Ascending aorta (tissue), 2 donors: Measurements from ENCODE around the gene NRXN3. TPM values are rescaled to one million over a fixed set of nuclear protein-coding genes. Genes with fewer than 3 reads are reported as not detected.

ENCODE experiments used
- DNase-seq, 2 donors: peaks; one replicate each; pipeline ENCODE4 v3.0.0-alpha.2; 2019; ENCODE audit warnings: low spot score in 2 of 2
- H3K27ac ChIP-seq, 2 donors: fragments of 200-600 bp; sonication (generic); one replicate each; pipeline ENCODE4 v1.5.1; 2016 to 2017; ENCODE audit warnings: mild to moderate bottlenecking in 1 of 2
- H3K27me3 ChIP-seq: fragments of 200-600 bp; sonication (generic); one replicate; pipeline ENCODE4 v1.5.1; 2017
- H3K36me3 ChIP-seq, 2 donors: fragments of 200-600 bp; sonication (generic); one replicate each; pipeline ENCODE4 v1.5.1; 2016
- H3K4me1 ChIP-seq, 2 donors: fragments of 200-600 bp; sonication (generic); one replicate each; pipeline ENCODE4 v1.5.1; 2016 to 2017; ENCODE audit warnings: mild to moderate bottlenecking in 1 of 2
- H3K4me3 ChIP-seq, 2 donors: fragments of 200-600 bp; sonication (generic); one replicate each; pipeline ENCODE4 v1.5.1; 2016 to 2017; ENCODE audit warnings: mild to moderate bottlenecking in 1 of 2
- H3K9me3 ChIP-seq, 2 donors: fragments of 200-600 bp; sonication (generic); one replicate each; pipeline ENCODE4 v1.5.1; 2016
- CTCF ChIP-seq, 3 experiments: fragments of 200-600 bp in 2 of 3; fragments of 450-650 bp in 1 of 3; sonication (generic) in 2 of 3; IDR thresholded peaks; one replicate each; pipeline ENCODE4 v1.5.1; 2016 to 2019; ENCODE audit warnings: antibody characterized with exemption in 3 of 3, mild to moderate bottlenecking in 1 of 3, moderate library complexity in 1 of 3
- intact Hi-C: fragments of 100-400 bp; cut with DNase I; formaldehyde crosslinking; loops from one replicate; pipeline ENCODE4 v1.15.1; 2023
- total RNA-seq: library from RNA; depleted of rRNA; stranded (reverse); fragments of >200 nt; gene quantifications from one replicate; pipeline ENCODE4 v1.1.0, GENCODE V29; 2016

The NRXN3 gene
- total RNA-seq, 1 donor from 2014 or later, result 21.0 TPM

GRCh38 chr14:79333198-79333546, 1163.0 kb downstream of the NRXN3 start:
- Histone ChIP-seq H3K36me3 (no peaks in the 10 kb centered on the region), H3K27ac (no peak overlapping the region), H3K27me3 (no peaks in the 10 kb centered on the region), H3K4me1 (no peaks in the 10 kb centered on the region), H3K4me3 (no peak overlapping the region), H3K9me3 (no peaks in the 10 kb centered on the region)
- no peak for DNase-seq
- intact Hi-C loops, result no loop called here
- no peak for TF ChIP-seq CTCF (IDR thresholded peaks at IDR 0.05)

GRCh38 chr14:79334272-79334671, 1164.1 kb downstream of the NRXN3 start:
- H3K27ac ChIP-seq, result no peak overlapping the region
- TF ChIP-seq CTCF (IDR thresholded peaks at IDR 0.05), result no peak
- H3K36me3 ChIP-seq, result no peaks in the 10 kb centered on the region
- no peaks in the 10 kb centered on the region for H3K9me3 ChIP-seq
- intact Hi-C loops, result no loop called here
- DNase-seq, result no peak
- no peaks in the 10 kb centered on the region for H3K27me3 ChIP-seq
- no peak overlapping the region for H3K4me3 ChIP-seq
- no peaks in the 10 kb centered on the region for H3K4me1 ChIP-seq

GRCh38 chr14:79337761-79338160, 1167.6 kb downstream of the NRXN3 start:
- Histone ChIP-seq H3K4me1 (no peaks in the 10 kb centered on the region), H3K9me3 (no peaks in the 10 kb centered on the region), H3K27ac (no peak overlapping the region), H3K27me3 (no peaks in the 10 kb centered on the region), H3K4me3 (no peak overlapping the region), H3K36me3 (no peaks in the 10 kb centered on the region)
- intact Hi-C loops, result no loop called here
- DNase-seq, result no peak
- no peak for TF ChIP-seq CTCF (IDR thresholded peaks at IDR 0.05)

- Histone ChIP-seq H3K9me3 (no peaks in the 10 kb centered on the region), H3K27ac (no peak overlapping the region), H3K4me1 (no peaks in the 10 kb centered on the region), H3K36me3 (no peaks in the 10 kb centered on the region), H3K4me3 (no peak overlapping the region), H3K27me3 (no peaks in the 10 kb centered on the region)
- TF ChIP-seq CTCF (IDR thresholded peaks at IDR 0.05), result no peak
- intact Hi-C loops, result no loop called here
- no peak for DNase-seq
Observed at GRCh38 chr14:79342942-79343341, 1172.8 kb downstream of the NRXN3 start.

- no peak overlapping the region for H3K27ac ChIP-seq
- H3K9me3 ChIP-seq, result no peaks in the 10 kb centered on the region
- H3K36me3 ChIP-seq, result no peaks in the 10 kb centered on the region
- TF ChIP-seq CTCF (IDR thresholded peaks at IDR 0.05), result no peak
- intact Hi-C loops, result no loop called here
- no peak overlapping the region for H3K4me3 ChIP-seq
- DNase-seq, result no peak
- H3K27me3 ChIP-seq, result no peaks in the 10 kb centered on the region
- peaks cover 0 to 2% of the 10 kb centered on the region in 2 donors for H3K4me1 ChIP-seq
Observed at GRCh38 chr14:79351011-79351410, 1180.8 kb downstream of the NRXN3 start.

- DNase-seq, result no peak
- Histone ChIP-seq H3K9me3 (no peaks in the 10 kb centered on the region), H3K27me3 (no peaks in the 10 kb centered on the region), H3K4me3 (no peak overlapping the region), H3K27ac (no peak overlapping the region), H3K36me3 (no peaks in the 10 kb centered on the region), H3K4me1 (peaks cover 0 to 2% of the 10 kb centered on the region in 2 donors)
- intact Hi-C loops, result no loop called here
- no peak for TF ChIP-seq CTCF (IDR thresholded peaks at IDR 0.05)
Observed at GRCh38 chr14:79352076-79352630, 1182.0 kb downstream of the NRXN3 start.
